CD4-positive, alpha-beta T cell treated with Interleukin-15 for 4 hours (primary cell): ENCODE data around the gene CYYR1.

Source experiments
- DNase-seq: peaks from one replicate; pipeline ENCODE4 v3.0.0-alpha.2; 2020; ENCODE audit warnings: low spot score

The CYYR1 gene

GRCh38 chr21:26433386-26433785, 139.7 kb downstream of the CYYR1 start:
- no peak for DNase-seq

GRCh38 chr21:26432410-26432809, 140.7 kb downstream of the CYYR1 start:
- DNase-seq = no peak

GRCh38 chr21:26425576-26425975, 147.5 kb downstream of the CYYR1 start:
- DNase-seq = no peak

GRCh38 chr21:26423511-26423910, 149.6 kb downstream of the CYYR1 start:
- no peak for DNase-seq

- no peak for DNase-seq
These were observed 150.4 kb downstream of the CYYR1 start for GRCh38 chr21:26422706-26423105.

- DNase-seq = no peak
These were observed 150.9 kb downstream of the CYYR1 start for GRCh38 chr21:26422138-26422537.

GRCh38 chr21:26421724-26422123, 151.4 kb downstream of the CYYR1 start:
- DNase-seq = no peak
